ENCODE results near the gene LIMK2.

Gene LIMK2

GRCh38 chr22:31275576-31275975, 63.5 kb downstream of the LIMK2 start:
- DNase-seq = no peak

- no peak for DNase-seq
Observed at GRCh38 chr22:31276426-31277167, 64.5 kb downstream of the LIMK2 start.

- DNase-seq = no peak
Observed at GRCh38 chr22:31277741-31278140, 65.6 kb downstream of the LIMK2 start.

GRCh38 chr22:31278151-31278621, 66.1 kb downstream of the LIMK2 start:
- DNase-seq = no peak

GRCh38 chr22:31278626-31279326, 66.7 kb downstream of the LIMK2 start:
- no peak for DNase-seq

GRCh38 chr22:31279327-31279669, 67.2 kb downstream of the LIMK2 start:
- DNase-seq = no peak

DNA sequence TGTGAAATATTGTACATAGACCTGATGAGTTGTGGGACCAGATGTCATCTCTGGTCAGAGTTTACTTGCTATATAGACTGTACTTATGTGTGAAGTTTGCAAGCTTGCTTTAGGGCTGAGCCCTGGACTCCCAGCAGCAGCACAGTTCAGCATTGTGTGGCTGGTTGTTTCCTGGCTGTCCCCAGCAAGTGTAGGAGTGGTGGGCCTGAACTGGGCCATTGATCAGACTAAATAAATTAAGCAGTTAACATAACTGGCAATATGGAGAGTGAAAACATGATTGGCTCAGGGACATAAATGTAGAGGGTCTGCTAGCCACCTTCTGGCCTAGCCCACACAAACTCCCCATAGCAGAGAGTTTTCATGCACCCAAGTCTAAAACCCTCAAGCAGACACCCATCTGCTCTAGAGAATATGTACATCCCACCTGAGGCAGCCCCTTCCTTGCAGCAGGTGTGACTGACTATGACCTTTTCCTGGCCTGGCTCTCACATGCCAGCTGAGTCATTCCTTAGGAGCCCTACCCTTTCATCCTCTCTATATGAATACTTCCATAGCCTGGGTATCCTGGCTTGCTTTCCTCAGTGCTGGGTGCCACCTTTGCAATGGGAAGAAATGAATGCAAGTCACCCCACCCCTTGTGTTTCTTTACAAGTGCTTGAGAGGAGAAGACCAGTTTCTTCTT, 67.9 kb downstream of the LIMK2 start:
- DNase-seq = no peak

- DNase-seq = no peak
Observed at GRCh38 chr22:31281733-31282132, 69.6 kb downstream of the LIMK2 start.

DNA sequence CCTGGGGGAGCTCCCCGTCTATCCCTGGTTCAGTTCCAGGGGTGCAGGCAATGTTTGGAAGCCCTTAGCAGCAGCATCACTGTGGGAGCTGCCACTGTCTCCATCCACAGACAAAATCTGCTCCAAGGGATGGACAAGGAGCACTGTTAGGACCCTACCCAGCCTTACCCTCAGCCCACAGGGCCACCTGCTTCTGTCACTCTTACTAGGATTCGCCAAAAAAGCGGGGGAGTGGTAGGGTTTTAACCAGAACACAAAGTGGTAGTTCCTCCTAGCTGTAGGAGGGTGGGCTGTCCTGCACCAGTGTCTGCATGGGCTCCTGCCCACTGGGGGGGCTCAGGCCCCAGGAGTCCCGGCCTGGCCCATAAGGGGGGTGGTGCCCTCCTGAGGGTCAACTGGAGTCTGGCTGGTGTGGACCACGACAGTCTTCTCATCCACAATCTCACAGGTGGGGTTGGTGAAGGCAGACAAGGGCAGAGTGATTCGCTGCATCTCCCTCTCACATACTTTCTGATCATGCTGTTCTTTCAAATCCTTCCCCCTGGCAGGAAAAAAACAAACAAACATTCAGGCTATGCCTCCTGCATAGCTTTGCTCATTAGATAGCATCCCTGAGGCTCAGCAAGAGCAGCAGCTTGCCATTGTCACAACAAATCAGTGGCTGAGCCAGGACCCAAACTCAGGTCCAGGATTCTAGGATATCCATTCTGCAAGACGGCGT, 70.8 kb downstream of the LIMK2 start:
- DNase-seq = no peak

DNA sequence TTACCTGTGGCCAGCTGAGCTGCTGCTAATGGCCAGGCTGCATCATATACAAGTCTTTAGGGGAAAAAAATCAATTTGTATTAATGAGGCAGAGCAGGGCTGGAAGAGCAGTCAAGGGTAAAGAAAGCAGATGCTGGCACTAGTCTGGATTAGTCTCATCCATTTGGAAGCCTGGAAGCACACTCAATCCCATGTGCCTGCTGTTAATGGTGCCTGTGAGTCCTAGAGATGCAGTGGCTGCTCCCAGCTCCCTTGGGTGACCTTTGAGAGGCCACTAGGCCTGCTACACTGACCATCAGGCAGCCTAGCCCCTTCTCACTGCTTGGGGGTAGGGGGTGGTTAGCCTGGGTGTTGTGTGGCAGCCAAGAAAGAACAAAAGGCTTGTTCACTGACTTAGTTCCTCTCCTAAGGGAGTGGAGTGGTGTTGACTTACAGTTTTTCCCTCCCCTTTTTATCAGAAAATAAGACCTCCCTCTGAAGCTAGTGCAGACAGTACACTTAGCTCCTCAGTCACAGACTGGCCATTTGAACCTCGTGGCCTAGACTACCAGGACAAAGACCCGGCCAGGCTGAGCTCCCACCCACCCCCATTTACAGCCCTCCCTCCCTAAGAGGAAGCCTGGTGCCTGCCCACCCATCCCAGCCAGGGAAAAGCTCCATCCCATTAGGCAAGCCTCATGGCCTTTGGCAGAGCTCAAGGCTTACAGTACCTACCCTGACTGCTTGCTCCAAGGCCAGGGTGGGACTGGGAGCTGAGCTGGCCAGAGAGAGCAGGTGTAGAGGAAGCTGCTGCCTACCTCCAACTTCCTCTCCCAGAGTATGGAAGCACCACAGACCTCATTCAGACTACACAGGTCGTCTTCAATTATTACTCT, 72.4 kb downstream of the LIMK2 start:
- DNase-seq = peak; percentile 20

- DNase-seq = no peak
Observed at GRCh38 chr22:31286360-31287255, 74.5 kb downstream of the LIMK2 start.

- DNase-seq = no peak
Observed at GRCh38 chr22:31287818-31288495, 75.9 kb downstream of the LIMK2 start.

- no peak for DNase-seq
Observed at GRCh38 chr22:31288496-31289240, 76.6 kb downstream of the LIMK2 start.

DNA sequence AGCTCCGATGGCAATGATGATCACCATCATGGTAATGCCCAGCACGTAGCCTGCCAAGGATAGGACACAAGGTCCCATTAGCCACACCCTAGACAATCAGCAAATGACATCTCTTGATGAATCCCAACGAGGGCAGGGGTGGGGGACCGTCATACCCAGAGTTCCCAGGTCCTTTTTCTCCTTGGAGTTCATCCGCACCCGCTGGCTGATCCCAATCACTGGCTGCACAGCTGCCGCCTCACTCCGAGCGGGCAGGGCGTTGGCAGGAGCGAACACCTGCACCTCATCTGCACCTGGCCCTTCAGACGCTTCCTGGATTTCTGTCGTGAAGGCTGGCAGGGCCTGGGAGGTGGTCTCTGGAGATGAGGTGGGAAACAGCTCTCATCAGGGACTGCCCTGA, 77.2 kb downstream of the LIMK2 start:
- no peak for DNase-seq

- DNase-seq = peak; percentile 68
Observed at GRCh38 chr22:31290494-31291471, 78.7 kb downstream of the LIMK2 start.

GRCh38 chr22:31291481-31292235, 79.6 kb downstream of the LIMK2 start:
- DNase-seq = no peak

- DNase-seq = peak; percentile 66
Observed at GRCh38 chr22:31292236-31292989, 80.3 kb downstream of the LIMK2 start, which contains the start of gene PIK3IP1. Gene PIK3IP1, minus strand, starts transcription at chr22:31292488. Its CDS starts 144 bp downstream, at chr22:31292344.
